SK-N-SH treated with all-trans-retinoic acid at 6 μM for 48 hours (cell line): ENCODE data around the gene ARL6IP6.

Experiments
- ARNTL ChIP-seq: fragments of 450-650 bp; formaldehyde crosslinking; IDR thresholded peaks from 2 replicates; pipeline ENCODE4 v1.5.0; 2020; ENCODE audit warnings: low read depth, mild to moderate bottlenecking, moderate library complexity, borderline replicate concordance
- BACH2 ChIP-seq: fragments of 250-450 bp; sonication (Bioruptor Pico); IDR thresholded peaks from 2 replicates; pipeline ENCODE4 v1.9.0; 2021; ENCODE audit warnings: mild to moderate bottlenecking, borderline replicate concordance
- GLIS3 ChIP-seq: fragments of 250-450 bp; sonication (Bioruptor Pico); IDR thresholded peaks from 2 replicates; pipeline ENCODE4 v1.5.0; 2020; ENCODE audit warnings: mild to moderate bottlenecking, moderate library complexity
- ISL1 ChIP-seq: fragments of 250-450 bp; sonication (Bioruptor Pico); IDR thresholded peaks from 2 replicates; pipeline ENCODE4 v2.1.2; 2022; ENCODE audit warnings: mild to moderate bottlenecking, moderate library complexity
- POU6F1 ChIP-seq: fragments of 250-450 bp; sonication (Bioruptor Pico); IDR thresholded peaks from 2 replicates; pipeline ENCODE4 v1.8.0; 2021; ENCODE audit warnings: low read depth, mild to moderate bottlenecking, moderate library complexity, borderline replicate concordance
- PPARA ChIP-seq: fragments of 250-450 bp; sonication (Bioruptor Pico); IDR thresholded peaks from 2 replicates; pipeline ENCODE4 v1.5.0; 2020; ENCODE audit warnings: mild to moderate bottlenecking, borderline replicate concordance
- RARB ChIP-seq: fragments of 250-450 bp; sonication (Bioruptor Pico); IDR thresholded peaks from 2 replicates; pipeline ENCODE4 v1.8.0; 2021; ENCODE audit warnings: mild to moderate bottlenecking, moderate library complexity
- SNAI2 ChIP-seq: fragments of 250-450 bp; sonication (Bioruptor Pico); IDR thresholded peaks from 2 replicates; pipeline ENCODE4 v1.5.0; 2020; ENCODE audit warnings: mild to moderate bottlenecking, moderate library complexity
- TOX ChIP-seq: fragments of 250-450 bp; sonication (Bioruptor Pico); IDR thresholded peaks from 2 replicates; pipeline ENCODE4 v1.8.0; 2021; ENCODE audit warnings: mild to moderate bottlenecking, moderate library complexity, borderline replicate concordance
- ZFP3 ChIP-seq: fragments of 250-450 bp; sonication (Bioruptor Pico); IDR thresholded peaks from 2 replicates; pipeline ENCODE4 v1.5.0; 2020; ENCODE audit warnings: mild to moderate bottlenecking, moderate library complexity

- TF ChIP-seq RARB (CRISPR knock-in tag) (no peak), GLIS3 (no peak), SNAI2 (CRISPR knock-in tag) (no peak), ZFP3 (CRISPR knock-in tag) (no peak), ARNTL (no peak), TOX (no peak), POU6F1 (CRISPR knock-in tag) (no peak), BACH2 (CRISPR knock-in tag) (no peak), PPARA (CRISPR knock-in tag) (no peak), ISL1 (CRISPR knock-in tag) (no peak)
Observed at GRCh38 chr2:152763651-152764050, 45.2 kb downstream of the ARL6IP6 start.
